Lower lobe of right lung (tissue), 2 donors: Measurements from ENCODE around the gene CCDC60. TPM values are rescaled to one million over a fixed set of nuclear protein-coding genes. Genes with fewer than 3 reads are reported as not detected.
"Not testable (repeated sequence)": the region's sequence is repeated elsewhere in the genome, so short reads cannot be mapped to it uniquely, and the experiment has no call there.

Experiments
- ATAC-seq, 2 donors: fragments of 200-7000 bp; cut with Tn5 transposase; one replicate each; pipeline ENCODE4 v1.9.1; 2020 to 2022; ENCODE audit warnings: mild to moderate bottlenecking in 2 of 2, moderate library complexity in 2 of 2
- DNase-seq: peaks from one replicate; pipeline ENCODE4 v3.0.0-alpha.2; 2020
- H3K27ac ChIP-seq: fragments of 200-600 bp; one replicate; pipeline ENCODE4 v1.8.0; 2022
- H3K27me3 ChIP-seq: fragments of 200-600 bp; one replicate; pipeline ENCODE4 v1.8.0; 2022; ENCODE audit warnings: low read depth
- H3K36me3 ChIP-seq: fragments of 200-600 bp; one replicate; pipeline ENCODE4 v1.8.0; 2022; ENCODE audit warnings: mild to moderate bottlenecking
- H3K4me1 ChIP-seq: fragments of 200-600 bp; one replicate; pipeline ENCODE4 v1.8.0; 2022
- H3K4me3 ChIP-seq: fragments of 200-600 bp; one replicate; pipeline ENCODE4 v1.8.0; 2022; ENCODE audit warnings: mild to moderate bottlenecking
- H3K9me3 ChIP-seq: fragments of 200-600 bp; one replicate; pipeline ENCODE4 v1.8.0; 2022
- intact Hi-C: fragments of 100-400 bp; cut with DNase I; formaldehyde crosslinking; loops from one replicate; pipeline ENCODE4 v1.11.0; 2022
- total RNA-seq: library from RNA; stranded (reverse); fragmentation: NEBNext Ultra II Directional; extraction: Animal tissue kit (Norgen Biotek cat#: 25700); gene quantifications from one replicate; pipeline ENCODE4 v1.2.1, GENCODE V29; 2021
- TF ChIP-seq, protein P1 (sequence below): fragments of 200-600 bp; IDR thresholded peaks from one replicate; pipeline ENCODE4 v1.8.0; 2022; ENCODE audit warnings: antibody characterized with exemption, mild to moderate bottlenecking
- donor health status: DM: no; HTN: yes; CAD: no; lungs with severe emphysema.

The CCDC60 gene
- total RNA-seq, 1 donor from 2014 or later: 2.2 TPM

DNA sequence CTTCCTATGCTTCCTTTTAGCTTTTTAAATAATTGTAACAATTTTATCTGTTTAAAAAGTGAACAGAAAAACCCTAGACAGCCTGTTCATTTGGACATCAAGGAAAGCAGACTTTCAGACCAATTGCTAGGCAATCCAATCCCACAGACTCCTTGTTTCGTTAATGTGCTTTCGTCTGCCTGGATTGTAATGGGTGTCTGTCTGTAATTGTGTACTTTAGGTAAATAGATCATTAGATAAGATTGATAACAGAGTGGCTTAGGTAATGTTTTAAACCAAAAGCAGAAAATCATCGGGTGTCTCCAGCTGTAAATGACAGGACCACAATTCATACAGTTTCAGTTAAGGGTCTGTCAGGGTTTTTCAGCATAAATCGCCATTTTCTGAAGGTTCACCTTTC, 19.6 kb downstream of the CCDC60 start:
- intact Hi-C loops: no loop called here
- no peak for DNase-seq
- no peaks in the 10 kb centered on the region for H3K36me3 ChIP-seq
- no peak overlapping the region for H3K4me3 ChIP-seq
- TF ChIP-seq, protein P1, sequence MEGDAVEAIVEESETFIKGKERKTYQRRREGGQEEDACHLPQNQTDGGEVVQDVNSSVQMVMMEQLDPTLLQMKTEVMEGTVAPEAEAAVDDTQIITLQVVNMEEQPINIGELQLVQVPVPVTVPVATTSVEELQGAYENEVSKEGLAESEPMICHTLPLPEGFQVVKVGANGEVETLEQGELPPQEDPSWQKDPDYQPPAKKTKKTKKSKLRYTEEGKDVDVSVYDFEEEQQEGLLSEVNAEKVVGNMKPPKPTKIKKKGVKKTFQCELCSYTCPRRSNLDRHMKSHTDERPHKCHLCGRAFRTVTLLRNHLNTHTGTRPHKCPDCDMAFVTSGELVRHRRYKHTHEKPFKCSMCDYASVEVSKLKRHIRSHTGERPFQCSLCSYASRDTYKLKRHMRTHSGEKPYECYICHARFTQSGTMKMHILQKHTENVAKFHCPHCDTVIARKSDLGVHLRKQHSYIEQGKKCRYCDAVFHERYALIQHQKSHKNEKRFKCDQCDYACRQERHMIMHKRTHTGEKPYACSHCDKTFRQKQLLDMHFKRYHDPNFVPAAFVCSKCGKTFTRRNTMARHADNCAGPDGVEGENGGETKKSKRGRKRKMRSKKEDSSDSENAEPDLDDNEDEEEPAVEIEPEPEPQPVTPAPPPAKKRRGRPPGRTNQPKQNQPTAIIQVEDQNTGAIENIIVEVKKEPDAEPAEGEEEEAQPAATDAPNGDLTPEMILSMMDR: no peak
- H3K27ac ChIP-seq: no peak overlapping the region
- H3K4me1 ChIP-seq: peaks cover 7% of the 10 kb centered on the region
- ATAC-seq: no peak
- H3K9me3 ChIP-seq: no peaks in the 10 kb centered on the region
- H3K27me3 ChIP-seq: no peaks in the 10 kb centered on the region

DNA sequence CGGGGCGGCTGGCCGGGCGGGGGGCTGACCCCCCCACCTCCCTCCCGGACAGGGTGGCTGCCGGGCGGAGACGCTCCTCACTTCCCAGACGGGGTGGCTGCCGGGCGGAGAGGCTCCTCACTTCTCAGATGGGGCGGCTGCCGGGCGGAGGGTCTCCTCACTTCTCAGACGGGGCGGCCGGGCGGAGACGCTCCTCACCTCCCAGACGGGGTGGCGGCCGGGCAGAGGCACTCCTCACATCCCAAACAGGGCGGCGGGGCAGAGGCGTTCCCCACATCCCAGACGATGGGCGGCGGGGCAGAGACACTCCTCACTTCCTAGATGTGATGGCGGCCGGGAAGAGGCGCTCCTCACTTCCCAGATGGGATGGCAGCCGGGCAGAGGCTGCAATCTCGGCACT, 25.8 kb downstream of the CCDC60 start:
- H3K9me3 ChIP-seq, H3K4me3 ChIP-seq, H3K4me1 ChIP-seq, H3K27ac ChIP-seq, DNase-seq, H3K27me3 ChIP-seq, ATAC-seq, H3K36me3 ChIP-seq, intact Hi-C loops: not testable (repeated sequence)

DNA sequence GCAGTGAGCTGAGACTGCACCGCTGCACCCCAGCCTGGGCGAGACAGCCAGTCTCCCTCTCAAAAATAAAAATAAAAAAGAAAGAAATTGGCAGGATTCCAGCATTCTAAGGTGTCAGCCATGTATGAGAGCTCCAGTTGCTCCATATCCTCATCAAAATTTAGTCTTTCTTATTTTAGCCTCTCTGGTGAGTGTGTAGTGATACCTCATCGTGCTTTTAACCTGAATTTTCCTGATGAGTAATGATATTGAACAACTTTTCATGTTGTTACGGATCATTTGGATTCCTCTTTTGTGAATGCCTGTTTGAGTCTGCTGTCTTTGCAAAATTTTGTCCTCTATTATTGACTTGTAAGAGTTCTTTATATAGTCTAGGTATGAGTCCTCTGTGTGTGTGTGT, 28.5 kb downstream of the CCDC60 start:
- Histone ChIP-seq H3K4me1 (no peaks in the 10 kb centered on the region), H3K27ac (no peak overlapping the region), H3K27me3 (no peaks in the 10 kb centered on the region), H3K36me3 (no peaks in the 10 kb centered on the region), H3K4me3 (no peak overlapping the region), H3K9me3 (no peaks in the 10 kb centered on the region)
- TF ChIP-seq, protein P1: no peak
- intact Hi-C loops: no loop called here
- no peak for DNase-seq
- no peak for ATAC-seq

DNA sequence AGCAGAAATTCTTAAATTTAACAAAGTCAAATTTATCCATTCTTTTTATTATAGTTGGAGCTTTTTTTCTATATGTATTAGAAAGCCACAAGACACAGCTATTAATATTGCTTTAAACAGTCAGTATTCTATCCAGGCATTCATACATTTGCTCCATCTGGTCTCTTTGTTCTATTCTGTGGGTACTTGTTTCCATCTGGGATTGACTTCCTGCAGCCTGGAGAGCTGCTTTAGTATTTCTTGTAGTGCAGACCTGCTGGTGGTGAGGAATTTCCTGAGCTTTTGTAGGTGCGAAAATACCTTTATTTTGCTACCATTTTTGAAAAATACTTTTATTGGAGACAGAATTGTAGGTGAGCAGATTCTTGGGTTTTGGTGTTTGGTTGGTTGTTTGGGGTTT, 29.0 kb downstream of the CCDC60 start:
- Histone ChIP-seq H3K27me3 (no peaks in the 10 kb centered on the region), H3K4me3 (no peak overlapping the region), H3K9me3 (no peaks in the 10 kb centered on the region), H3K4me1 (no peaks in the 10 kb centered on the region), H3K27ac (no peak overlapping the region), H3K36me3 (no peaks in the 10 kb centered on the region)
- TF ChIP-seq, protein P1: no peak
- intact Hi-C loops: no loop called here
- ATAC-seq: no peak
- DNase-seq: no peak

DNA sequence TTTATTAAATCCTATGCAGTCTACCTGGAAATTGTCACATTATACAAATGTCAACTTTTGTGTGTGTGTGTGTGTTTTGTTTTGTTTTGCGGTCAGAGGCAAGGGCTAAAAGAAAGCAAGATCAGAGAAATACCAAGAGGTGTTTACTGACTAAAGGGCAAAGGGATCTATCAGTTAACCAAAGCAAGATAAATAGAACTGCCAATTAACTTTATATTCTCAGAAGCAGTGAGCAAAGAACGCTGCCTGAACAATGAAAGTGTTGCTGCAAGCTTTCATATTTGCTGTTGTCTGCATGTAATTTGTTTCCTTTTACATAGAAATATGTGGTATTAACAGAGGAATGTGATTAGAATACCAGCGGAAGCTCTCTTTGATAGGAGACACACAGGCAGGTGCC, 30.9 kb downstream of the CCDC60 start:
- H3K27me3 ChIP-seq: no peaks in the 10 kb centered on the region
- TF ChIP-seq, protein P1: no peak
- H3K27ac ChIP-seq: no peak overlapping the region
- intact Hi-C loops: no loop called here
- H3K4me3 ChIP-seq: no peak overlapping the region
- no peaks in the 10 kb centered on the region for H3K36me3 ChIP-seq
- no peaks in the 10 kb centered on the region for H3K4me1 ChIP-seq
- no peak for ATAC-seq
- no peaks in the 10 kb centered on the region for H3K9me3 ChIP-seq
- DNase-seq: no peak

DNA sequence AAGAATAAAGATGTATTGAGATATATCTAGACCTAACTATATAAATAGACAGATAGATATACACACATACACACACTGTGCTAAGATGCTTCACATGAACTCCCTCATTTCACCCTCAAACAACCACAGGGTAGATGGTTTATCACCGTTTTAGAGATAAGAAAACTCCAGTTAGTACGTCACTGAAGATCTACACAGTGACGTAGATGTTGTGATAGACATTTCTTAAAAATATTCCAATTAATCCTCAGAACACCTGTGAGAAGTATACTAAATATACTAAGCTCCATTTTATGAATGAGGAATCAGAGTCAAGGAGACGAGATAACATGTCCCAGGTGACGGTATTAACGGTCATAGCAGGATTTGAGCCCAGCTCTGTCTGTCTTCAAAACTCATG, 31.5 kb downstream of the CCDC60 start:
- TF ChIP-seq, protein P1: no peak

More for the DNA sequence above, 31.5 kb downstream of the CCDC60 start:
- H3K27me3 ChIP-seq: no peaks in the 10 kb centered on the region
- intact Hi-C loops: no loop called here
- no peak overlapping the region for H3K4me3 ChIP-seq
- ATAC-seq: no peak
- DNase-seq: no peak
- no peaks in the 10 kb centered on the region for H3K36me3 ChIP-seq
- H3K27ac ChIP-seq: no peak overlapping the region
- H3K4me1 ChIP-seq: no peaks in the 10 kb centered on the region
- no peaks in the 10 kb centered on the region for H3K9me3 ChIP-seq
